KBM-7 (cell line): ENCODE measurements around the gene UTP11.
"Not testable (repeated sequence)": the region's sequence is repeated elsewhere in the genome, so short reads cannot be mapped to it uniquely, and the experiment has no call there.

Source experiments
- DNase-seq: peaks from one replicate; pipeline ENCODE4 v3.0.0-alpha.2; 2015
- in situ Hi-C: fragments of 300-500 bp; cut with MboI; formaldehyde crosslinking; loops from 2 replicates; pipeline ENCODE4 v1.14.3; 2020; ENCODE audit warnings: low sequenced_read_pairs, low pct_unique_long_range_greater_than_20kb, mixed read lengths

The UTP11 gene, protein sequence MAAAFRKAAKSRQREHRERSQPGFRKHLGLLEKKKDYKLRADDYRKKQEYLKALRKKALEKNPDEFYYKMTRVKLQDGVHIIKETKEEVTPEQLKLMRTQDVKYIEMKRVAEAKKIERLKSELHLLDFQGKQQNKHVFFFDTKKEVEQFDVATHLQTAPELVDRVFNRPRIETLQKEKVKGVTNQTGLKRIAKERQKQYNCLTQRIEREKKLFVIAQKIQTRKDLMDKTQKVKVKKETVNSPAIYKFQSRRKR

DNA sequence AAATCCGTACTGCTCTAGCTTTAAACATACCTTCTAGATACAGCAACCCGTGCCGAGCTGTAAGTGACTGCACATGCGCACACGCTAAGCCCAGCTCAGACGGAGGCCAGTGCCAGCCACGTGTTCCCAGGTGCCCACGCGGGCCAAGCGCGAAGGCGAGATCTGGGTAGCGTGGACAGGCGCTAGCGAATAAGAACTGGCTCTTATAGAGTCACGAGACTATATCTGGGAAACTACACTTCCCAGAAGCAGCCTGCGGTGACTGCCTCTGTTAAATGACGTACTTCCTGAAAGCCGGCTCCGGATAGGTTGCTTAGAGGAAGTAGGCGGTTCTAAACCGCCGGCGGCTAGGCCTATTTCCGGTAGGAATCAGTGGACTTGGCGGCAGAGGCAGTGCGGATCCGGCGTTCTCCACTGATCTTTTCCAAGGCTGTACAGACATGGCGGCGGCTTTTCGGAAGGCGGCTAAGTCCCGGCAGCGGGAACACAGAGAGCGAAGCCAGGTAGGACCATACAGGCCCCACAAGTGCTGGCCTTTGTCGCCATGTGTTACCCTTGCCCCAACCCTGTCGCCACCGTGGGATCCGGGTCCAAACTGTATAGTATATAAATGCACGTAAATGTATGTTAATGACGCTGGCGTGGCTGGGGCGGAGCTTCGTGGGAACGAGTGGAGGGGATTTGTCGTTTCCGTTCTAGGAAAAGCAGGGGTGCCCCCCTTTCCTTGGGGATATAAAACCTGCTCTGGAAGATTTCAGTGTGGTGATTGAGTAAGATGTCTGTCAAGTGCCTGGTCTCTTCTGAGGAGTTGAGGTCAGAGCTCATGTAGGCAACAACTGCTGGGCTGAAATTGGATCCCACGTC lies at the start of gene UTP11:
TSS of gene UTP11 (plus strand) at position 372 of the 864 bp plus-strand sequence. CDS start at position 441, 69 bp downstream.
- in situ Hi-C loops, result no loop called here
- DNase-seq, result peak; percentile 97

DNA sequence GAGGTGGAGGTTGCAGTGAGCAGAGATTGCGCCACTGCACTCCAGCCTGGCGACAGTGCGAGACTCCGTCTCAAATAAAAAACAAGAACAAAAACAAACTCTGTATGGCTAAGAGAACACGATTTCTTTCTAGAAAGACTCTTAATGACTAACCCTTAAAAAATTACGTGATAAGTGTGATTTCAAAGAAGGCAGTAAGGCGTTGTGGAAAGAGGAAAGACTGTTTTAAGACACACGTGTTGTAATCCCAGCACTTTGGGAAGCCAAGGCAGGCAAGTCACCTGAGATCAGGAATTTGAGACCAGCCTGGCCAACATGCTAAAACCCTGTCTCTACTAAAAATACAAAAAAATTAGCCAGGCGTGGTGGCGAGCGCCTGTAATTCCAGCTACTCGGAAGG lies 48.4 kb upstream of the UTP11 start:
- in situ Hi-C loops, DNase-seq: not testable (repeated sequence)

GRCh38 chr1:37965301-37965700 lies 47.2 kb upstream of the UTP11 start:
- in situ Hi-C loops, result no loop called here
- DNase-seq, result no peak

DNA sequence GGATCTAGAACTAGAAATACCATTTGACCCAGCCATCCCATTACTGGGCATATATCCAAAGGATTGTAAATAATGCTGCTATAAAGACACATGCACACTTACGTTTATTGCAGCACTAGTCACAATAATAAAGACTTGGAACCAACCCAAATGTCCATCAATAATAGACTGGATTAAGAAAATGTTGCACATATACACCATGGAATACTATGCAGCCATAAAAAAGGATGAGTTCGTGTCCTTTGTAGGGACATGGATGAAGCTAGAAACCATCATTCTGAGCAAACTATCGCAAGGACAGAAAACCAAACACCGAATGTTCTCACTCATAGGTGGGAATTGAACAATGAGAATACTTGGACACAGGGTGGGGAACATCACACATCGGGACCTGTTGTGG lies 38.9 kb upstream of the UTP11 start:
- DNase-seq, in situ Hi-C loops: not testable (repeated sequence)

DNA sequence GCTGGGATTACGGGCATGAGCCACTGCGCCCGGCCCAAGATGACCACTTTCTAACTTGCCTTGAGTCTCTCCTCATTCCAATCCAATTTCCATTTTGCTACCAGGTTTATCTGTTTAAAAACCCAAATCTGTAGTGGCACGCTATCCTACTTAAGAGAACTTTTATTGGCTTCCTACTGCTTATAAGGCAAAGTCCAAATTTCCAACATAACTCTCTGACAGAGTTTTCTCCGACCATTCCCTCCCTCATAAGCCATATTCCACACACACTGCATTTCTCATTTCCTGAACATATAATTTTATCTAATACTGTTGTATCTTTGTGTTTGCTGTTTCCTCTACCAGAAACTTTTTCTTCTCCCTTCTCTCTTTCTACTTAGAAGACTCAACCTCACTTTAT lies 38.0 kb upstream of the UTP11 start:
- in situ Hi-C loops, result no loop called here
- no peak for DNase-seq

GRCh38 chr1:37975083-37975482 lies 37.5 kb upstream of the UTP11 start:
- peak; percentile 67 for DNase-seq
- in situ Hi-C loops, result not testable (repeated sequence)

- in situ Hi-C loops, result no loop called here
- DNase-seq, result no peak
Measured at GRCh38 chr1:37978541-37978940, 34.0 kb upstream of the UTP11 start.

GRCh38 chr1:37983546-37983945 lies 29.0 kb upstream of the UTP11 start:
- DNase-seq, result no peak
- in situ Hi-C loops, result no loop called here

DNA sequence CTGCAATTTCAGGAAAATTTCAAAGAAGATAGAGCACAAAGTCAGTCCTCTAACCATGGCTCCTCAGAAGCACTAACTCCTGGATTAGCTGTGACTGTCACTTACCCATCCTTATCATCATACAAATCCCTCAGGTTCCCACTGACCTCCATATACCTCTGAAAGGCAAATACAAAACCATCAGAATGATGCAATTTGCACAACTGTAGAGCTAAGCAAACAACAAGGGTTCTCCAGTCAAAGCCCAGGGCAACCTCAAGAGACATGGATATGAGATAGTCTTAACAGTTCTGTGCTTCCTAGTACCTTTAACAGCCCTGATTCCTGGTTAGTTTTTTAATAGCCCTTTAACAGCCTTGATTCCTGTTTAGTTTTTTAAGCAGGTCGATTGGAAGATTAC lies 24.9 kb upstream of the UTP11 start:
- in situ Hi-C loops, result no loop called here

DNA sequence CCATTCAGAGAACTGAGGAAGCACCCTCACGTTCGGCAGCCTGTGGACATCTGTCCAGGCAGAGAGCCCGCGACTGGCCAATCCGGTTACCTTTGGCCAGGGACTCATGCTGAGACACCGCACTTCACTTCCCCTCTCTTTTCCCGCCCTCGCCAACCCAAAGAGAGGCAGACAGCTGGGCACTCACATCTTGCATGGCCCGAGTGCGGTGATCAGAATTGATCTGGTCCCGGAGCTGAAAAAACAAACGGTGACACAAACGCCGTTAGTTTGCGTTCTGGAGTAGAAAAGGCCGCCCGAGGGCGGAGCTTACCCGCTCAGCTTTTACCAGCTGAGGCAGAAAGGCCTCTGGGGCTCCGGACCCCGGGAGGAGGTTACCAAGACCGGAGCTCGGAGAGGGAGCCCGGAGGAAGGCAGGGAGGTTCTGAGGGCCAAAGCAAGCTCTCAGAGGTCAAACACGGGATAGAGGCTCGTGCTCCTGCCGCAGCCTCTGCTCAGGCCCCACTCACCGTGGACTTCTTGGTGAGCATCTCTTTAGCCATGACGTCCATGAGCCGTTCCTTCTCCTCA lies 23.1 kb upstream of the UTP11 start:
- in situ Hi-C loops, result no loop called here
- DNase-seq, result peak; percentile 68

More for the DNA sequence above, 24.9 kb upstream of the UTP11 start:
- no peak for DNase-seq

GRCh38 chr1:37994886-37995566 lies 17.5 kb upstream of the UTP11 start:
- DNase-seq, result peak; percentile 9
- in situ Hi-C loops, result no loop called here

DNA sequence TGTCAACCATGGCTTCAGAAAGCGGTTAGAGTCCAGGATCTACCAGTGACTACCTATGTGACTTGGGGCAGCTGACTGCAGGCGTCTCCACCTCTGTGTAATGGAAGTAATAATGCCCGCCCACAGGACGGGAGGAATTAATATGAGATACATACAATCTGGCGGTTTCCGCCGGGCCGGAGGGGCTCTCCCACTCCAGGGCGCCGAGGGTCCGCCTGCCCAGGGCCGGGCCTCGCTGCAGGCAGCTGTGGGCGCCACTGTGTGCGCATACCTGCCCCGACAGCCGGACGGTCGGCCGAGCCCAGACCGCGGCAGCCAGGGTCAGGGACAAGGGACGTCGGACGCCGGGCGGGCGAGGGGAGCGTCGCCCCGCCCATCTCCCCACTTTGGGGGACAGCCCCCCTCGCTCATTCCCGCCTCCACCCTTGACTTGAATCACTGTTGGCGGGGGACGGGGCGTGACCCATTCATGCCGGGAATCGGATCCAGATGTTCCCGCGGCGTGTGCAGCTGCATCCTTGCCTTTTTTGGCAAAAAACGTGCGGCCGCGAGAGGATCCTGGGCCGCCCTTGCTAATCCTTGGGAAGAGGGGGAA lies 16.7 kb upstream of the UTP11 start:
- no peak for DNase-seq
- in situ Hi-C loops, result no loop called here

DNA sequence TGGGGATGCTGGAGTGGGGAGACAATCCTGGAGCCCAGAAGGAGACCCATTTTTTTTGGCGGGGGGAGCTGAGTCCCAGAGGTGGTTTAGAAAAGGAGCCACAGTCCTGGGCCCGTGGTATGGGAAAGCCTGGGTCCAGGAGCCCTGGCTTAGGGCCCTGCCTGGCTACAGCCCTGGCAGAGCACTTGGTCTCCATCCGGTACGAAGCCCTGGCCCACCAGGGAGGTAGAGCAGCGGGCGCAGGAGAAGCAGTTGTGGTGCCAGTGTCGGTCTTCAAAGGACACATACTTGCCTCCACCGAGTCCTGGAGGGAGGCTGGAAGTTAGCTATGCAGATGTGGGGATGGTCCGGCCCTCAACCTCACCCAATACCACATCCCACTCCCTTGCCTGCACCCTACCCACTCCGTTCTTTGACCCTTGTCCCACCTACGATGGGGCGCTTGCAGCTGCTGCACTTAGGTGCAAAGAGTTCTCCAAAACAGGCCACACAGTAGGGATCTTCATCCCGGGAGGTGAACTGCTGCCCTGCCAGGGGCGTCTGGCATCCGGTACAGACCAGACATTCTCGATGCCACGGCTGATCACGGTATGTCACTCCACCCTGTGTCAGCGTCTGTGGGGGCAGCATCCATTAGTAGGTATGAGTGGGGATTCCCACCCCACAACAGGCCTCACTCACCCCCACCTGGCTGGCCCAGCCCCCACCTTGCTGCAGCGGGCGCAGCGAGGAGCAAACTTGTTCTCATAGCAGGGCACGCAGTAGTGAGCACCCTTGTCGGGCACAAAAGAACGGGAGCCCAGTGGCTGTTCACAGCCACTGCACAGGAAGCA lies 15.1 kb upstream of the UTP11 start:
- no peak for DNase-seq
- in situ Hi-C loops, result no loop called here

- in situ Hi-C loops, result no loop called here
- no peak for DNase-seq
Measured at GRCh38 chr1:37998089-37998808, 14.3 kb upstream of the UTP11 start.

DNA sequence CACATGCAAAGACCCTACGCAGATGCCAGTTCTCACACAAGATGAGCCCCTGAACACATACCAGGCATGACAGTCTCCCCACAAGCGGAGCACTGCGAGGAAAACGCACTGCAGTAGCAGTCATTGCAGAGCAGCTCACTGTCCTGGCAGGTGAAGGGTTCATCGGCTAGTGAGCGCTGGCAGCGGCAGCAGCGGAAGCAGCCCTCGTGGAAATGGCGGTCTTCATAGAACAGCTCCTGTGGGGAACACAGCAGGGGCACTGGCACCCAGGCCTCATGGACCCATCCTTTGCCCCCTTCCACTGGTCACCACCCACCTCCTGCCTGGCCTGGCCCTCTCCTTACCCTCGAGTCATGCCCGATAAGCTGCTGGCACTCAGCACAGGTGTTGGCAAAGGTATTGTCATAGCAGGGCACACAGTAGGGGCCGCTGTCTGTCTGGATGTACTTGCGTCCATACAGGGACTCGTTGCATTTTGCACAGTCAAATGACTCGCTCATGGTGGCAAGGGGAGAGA lies 13.6 kb upstream of the UTP11 start:
- in situ Hi-C loops, result no loop called here
- DNase-seq, result peak; percentile 3

GRCh38 chr1:37999430-38000232 lies 12.9 kb upstream of the UTP11 start:
- DNase-seq, result peak; percentile 84
- in situ Hi-C loops, result no loop called here

DNA sequence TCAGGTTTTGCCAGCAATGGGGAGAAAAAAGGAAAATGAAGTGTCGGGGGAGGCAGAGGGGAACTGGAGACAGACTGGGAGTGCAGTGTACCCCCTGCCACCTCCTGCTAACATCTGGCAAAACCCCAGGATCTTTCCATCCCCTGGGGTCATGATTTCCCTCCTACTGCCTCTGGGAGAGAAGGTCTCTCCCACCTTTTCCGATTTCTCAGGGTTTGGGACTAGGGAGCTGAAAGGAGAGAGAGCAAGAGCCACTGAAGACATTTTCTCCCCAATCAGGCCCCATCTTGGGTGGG lies 12.4 kb upstream of the UTP11 start:
- in situ Hi-C loops, result no loop called here
- no peak for DNase-seq
